Measurements from ENCODE around the gene APMAP.
"Not testable (repeated sequence)": the region's sequence is repeated elsewhere in the genome, so short reads cannot be mapped to it uniquely, and the experiment has no call there.

Gene APMAP

GRCh38 chr20:24935766-24936525 lies 56.6 kb downstream of the APMAP start:
- DNase-seq, result no peak

- DNase-seq, result no peak
These were observed 57.4 kb downstream of the APMAP start for GRCh38 chr20:24935140-24935539.

GRCh38 chr20:24934716-24935115 lies 57.8 kb downstream of the APMAP start:
- no peak for DNase-seq

- DNase-seq, result no peak
These were observed 58.4 kb downstream of the APMAP start for GRCh38 chr20:24934101-24934661.

DNA sequence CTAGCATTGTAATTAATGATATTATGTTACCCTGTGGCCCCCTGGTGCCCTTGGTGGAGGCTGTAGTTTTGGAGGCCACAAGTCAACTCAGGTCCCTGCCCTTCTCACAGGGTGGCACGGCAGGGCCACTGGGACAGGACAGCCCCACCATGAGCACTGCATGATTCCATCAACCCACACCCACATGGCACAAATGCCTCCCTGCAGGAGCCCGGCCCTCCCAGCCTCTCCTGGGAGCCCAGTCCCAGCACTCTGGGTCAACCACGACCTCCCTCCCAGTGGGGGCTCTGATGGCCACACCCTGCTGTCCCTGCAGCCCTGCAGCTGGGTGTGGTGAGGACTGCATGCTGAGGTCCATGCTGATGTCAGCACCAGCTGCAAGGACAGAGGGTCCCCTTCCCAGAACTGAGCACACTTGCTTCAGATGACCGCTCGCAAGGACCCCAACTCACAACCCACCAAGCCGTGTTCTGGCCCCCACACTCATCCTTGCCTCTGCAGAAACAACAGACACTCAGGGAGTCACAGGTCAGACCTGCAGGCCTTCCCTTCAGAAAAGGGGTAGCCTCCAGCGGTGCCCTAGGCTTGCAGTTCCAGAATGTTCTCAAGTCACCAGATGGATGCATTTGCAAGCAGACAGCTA lies 59.2 kb downstream of the APMAP start:
- DNase-seq, result no peak

DNA sequence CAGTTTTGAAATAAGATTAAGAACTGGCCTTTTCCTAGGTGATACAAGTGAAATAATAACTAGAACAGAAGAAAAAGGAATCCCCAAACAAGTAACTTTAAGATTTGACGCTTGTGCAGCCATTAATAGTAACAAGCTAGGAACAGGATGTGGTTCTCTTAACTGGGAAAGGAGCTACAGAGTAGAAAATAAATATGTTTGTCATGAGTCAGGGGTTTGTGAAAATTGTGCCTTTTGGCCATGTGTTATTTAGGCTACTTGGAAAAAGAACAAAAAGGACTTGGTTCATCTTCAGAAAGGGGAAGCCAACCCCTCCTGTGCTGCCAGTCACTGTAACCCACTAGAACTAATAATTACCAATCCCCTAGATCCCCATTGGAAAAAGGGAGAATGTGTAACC lies 60.7 kb downstream of the APMAP start:
- not testable (repeated sequence) for DNase-seq

DNA sequence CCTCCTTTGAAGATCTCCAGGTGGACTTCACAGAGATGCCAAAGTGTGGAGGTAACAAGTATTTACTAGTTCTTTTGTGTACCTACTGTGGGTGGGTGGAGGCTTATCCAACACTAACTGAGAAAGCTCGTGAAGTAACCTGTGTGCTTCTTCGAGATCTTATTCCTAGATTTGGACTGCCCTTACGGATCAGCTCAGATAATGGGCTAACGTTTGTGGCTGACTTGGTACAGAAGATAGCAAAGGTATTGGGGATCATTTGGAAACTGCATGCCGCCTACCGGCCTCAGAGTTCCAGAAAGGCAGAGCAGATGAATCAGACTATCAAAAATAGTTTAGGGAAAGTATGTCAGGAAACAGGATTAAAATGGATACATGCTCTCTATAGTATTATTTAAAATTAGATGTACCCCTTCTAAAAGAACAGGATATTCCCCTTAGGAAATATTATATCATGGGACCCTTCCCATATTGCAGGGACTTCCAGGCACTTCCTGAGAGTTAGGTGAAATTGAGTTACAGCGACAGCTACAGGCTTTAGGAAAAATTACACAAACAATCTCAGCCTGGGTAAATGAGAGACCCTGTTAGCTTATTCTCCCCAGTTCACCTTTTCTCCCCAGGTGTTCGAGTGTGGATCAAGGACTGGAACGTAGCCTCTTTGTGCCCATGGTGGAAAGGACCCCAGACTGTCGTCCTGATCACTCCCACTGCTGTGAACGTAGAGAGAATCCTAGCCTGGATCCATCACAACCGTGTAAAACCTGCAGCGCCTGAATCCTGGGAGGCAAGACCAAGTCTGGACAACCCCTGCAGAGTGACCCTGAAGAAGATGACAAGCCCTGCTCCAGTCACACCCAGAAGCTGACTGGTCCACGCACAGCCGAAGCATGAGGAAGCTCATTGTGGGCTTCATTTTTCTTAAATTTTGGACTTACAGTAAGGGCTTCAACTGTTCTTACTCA lies 61.5 kb downstream of the APMAP start:
- not testable (repeated sequence) for DNase-seq

DNA sequence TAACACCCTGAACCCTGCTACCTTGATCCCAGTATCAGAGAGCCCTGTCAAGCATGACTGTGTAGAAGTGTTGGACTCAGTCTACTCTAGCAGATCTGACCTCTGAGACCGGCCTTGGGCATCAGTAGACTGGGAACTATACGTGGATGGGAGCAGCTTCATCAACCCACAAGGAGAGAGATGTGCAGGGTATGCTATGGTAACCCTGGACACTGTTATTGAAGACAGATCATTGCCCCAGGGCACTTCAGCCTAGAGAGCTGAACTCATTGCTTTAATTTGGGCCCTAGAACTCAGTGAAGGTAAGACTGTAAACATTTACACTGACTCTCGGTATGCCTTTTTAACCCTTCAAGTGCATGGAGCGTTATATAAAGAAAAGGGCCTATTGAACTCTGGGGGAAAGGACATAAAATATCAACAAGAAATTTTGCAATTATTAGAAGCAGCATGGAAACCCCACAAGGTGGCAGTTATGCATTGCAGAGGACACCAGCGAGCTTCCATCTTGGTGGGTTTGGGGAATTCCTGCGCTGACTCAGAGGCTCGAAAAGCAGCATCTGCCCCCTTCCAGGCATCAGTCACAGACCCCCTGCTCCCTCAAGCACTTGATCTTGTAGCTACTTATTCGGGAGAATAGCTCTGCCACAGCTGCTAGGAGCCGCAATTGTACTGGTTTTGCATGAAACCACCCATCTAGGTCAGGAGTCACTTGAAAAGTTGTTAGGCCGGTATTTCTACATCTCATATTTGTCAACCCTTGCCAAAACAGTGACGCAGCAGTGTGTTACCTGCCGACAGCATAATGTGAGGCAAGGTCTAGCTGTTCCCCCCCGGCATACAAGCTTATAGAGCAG lies 62.5 kb downstream of the APMAP start:
- DNase-seq, result not testable (repeated sequence)

- DNase-seq, result not testable (repeated sequence)
These were observed 63.3 kb downstream of the APMAP start for GRCh38 chr20:24929259-24929658.

DNA sequence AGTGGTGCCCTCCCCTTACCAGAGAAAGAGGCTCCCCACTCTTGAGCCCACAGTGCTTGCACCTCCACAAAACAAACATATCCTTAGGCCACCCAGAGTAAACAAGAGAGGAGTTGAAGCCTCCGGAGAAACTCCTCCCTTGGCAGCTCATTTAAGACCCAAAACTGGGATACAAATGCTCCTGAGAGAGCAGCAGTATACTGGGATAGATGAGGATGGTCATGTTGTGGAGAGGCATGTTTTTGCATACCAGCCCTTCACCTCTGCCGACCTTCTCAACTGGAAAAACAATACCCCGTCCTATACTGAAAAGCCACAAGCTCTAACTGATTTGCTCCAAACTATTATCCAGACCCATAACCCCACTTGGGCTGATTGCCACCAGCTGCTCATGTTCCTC lies 71.8 kb downstream of the APMAP start:
- not testable (repeated sequence) for DNase-seq

DNA sequence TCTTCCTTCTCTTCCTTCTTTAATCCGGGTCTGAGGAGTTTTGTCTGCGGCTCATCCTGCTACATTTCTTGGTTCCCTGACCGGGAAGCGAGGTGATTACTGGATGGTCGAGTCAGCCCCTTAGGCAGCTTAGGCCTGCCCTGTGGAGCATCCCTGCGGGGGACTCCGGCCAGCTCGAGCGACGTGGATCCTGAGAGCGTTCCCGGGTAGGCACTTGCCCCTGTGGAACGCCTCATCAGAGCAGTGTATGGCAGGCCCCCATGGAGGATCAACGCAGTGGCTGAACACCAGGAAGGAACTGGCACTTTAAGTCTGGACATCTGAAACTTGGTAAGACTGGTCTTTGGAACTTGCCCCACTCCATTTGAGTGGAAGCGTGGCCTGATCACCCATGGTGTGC lies 72.9 kb downstream of the APMAP start:
- not testable (repeated sequence) for DNase-seq

- DNase-seq, result peak in 1 of 56 donors; percentile 17
These were observed 73.7 kb downstream of the APMAP start for GRCh38 chr20:24918579-24919566.

GRCh38 chr20:24917797-24918578 lies 74.6 kb downstream of the APMAP start:
- DNase-seq, result peak in 52 of 56 donors; percentile 9 to 85 (median 48)

GRCh38 chr20:24917056-24917455 lies 75.5 kb downstream of the APMAP start:
- DNase-seq, result no peak

GRCh38 chr20:24916412-24916811 lies 76.1 kb downstream of the APMAP start:
- no peak for DNase-seq

DNA sequence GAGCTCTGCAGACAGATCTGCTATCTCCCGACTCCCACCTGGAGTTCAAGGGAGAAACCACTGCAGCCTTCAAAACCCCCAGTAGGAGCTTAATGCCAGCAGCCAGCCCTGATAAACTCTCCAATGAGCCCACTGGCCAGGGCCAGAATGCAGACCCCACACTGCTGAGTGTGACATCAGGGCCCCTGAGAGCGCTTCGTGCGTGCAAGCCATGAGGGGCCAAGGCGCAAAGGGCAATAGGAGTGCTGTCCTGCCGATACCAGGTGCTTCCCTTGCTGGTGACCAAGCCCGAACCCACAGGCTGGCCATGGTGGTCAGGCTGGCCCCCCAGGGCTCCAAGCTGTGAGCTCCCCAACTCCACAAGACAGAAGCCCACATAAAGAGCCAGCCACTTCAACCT lies 76.7 kb downstream of the APMAP start:
- no peak for DNase-seq

DNA sequence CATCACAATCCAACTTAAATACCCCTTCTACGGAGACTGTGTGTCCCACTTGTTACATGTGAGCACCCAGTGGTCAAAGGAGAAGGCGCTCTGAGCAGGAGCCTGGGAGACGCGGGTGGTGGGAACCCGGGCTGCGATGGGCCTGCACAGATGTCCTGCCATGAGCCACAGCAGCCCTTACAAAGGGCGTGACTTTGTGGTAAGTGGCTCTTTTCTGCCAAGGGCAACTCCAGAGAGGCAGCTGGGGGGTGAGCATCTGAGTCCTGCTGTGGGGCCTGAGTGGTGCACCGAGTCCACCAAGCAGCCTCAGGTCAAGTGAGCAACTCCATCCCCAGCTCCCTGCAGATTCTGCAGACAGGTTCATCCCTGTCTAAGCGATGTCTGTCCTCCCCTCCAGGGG lies 77.1 kb downstream of the APMAP start:
- no peak for DNase-seq

Data from amygdala (tissue), 56 donors.